HepG2 (cell line): ENCODE data around the gene NFKBIA. TPM values are rescaled to one million over a fixed set of nuclear protein-coding genes. Genes with fewer than 3 reads are reported as not detected.

Experiments used
- ATAC-seq: fragments of 200-7000 bp; cut with Tn5 transposase; 3 replicates; pipeline ENCODE4 v1.9.1; 2020; ENCODE audit warnings: mild to moderate bottlenecking, moderate library complexity
- BruUV-seq: library from RNA; stranded (reverse); fragments of 400-500 nt; replicated peaks from 2 replicates; lab custom pipeline; 2021; lab: Mats Ljungman, UMichigan
- CTCF ChIA-PET: fragments of 300-600 bp; formaldehyde crosslinking; extraction: SDS; loops from one replicate; lab custom pipeline; 2021; ENCODE audit warnings: low total read pairs, inconsistent platforms, low intra/inter-chr PET ratio; lab: Yijun Ruan, JAX
- POLR2A ChIA-PET: fragments of 350-600 bp; sonication (Branson Sonifier 250); formaldehyde crosslinking; loops from one replicate; lab custom pipeline; 2020; ENCODE audit warnings: antibody characterized with exemption, inconsistent platforms; lab: Yijun Ruan, JAX
- DNase-seq: peaks from one replicate; pipeline ENCODE4 v3.0.0-alpha.2; 2015; ENCODE audit warnings: low spot score
- FAIRE-seq: peaks from 3 replicates; lab custom pipeline; 2011; peaks lifted over from hg19 to GRCh38; lab: Jason Lieb, UNC
- H2AFZ ChIP-seq: one replicate; pipeline ENCODE4 v1.6.1; 2011; ENCODE audit warnings: low read length, inconsistent platforms
- H3K27ac ChIP-seq: fragments of 300-600 bp; 3 replicates; pipeline ENCODE4 v1.8.0; 2011; ENCODE audit warnings: mixed run types, mild to moderate bottlenecking, mixed read lengths, low read length, inconsistent platforms; ENCODE audit not compliant: insufficient read depth; ENCODE audit errors: extremely low read length
- H3K27me3 ChIP-seq, 2 experiments: fragments of 200-600 bp in 1 of 2; 2 replicates in 1 of 2; 3 replicates in 1 of 2; pipeline versions ENCODE4 v1.6.0 to v1.8.0; 2011; ENCODE audit warnings: low read length in 2 of 2, mild to moderate bottlenecking in 2 of 2, moderate library complexity in 2 of 2, inconsistent platforms in 1 of 2; ENCODE audit not compliant: insufficient read depth in 2 of 2, control insufficient read depth in 1 of 2
- H3K36me3 ChIP-seq, 2 experiments: fragments of 200-600 bp in 1 of 2; replicated peaks in 1 of 2; 2 replicates in 1 of 2; 3 replicates in 1 of 2; pipeline versions ENCODE4 v1.5.1 to v1.8.0; 2011; ENCODE audit warnings: low read length in 2 of 2, inconsistent platforms in 1 of 2; ENCODE audit not compliant: insufficient read depth in 2 of 2, control insufficient read depth in 1 of 2
- H3K4me1 ChIP-seq: 2 replicates; pipeline ENCODE4 v1.5.1; 2012; ENCODE audit warnings: low read length, inconsistent platforms; ENCODE audit not compliant: insufficient read depth
- H3K4me2 ChIP-seq: 2 replicates; pipeline ENCODE4 v1.6.0; 2011; ENCODE audit warnings: low read depth, low read length, inconsistent platforms
- H3K4me3 ChIP-seq, 3 experiments: fragments of 200-600 bp in 1 of 3; sonication (generic), shearing (Covaris generic) in 1 of 3; replicated peaks in 1 of 3; 2 replicates each; pipeline ENCODE4 v1.5.1; 2011 to 2016; ENCODE audit warnings: low read length in 3 of 3, inconsistent platforms in 2 of 3, low read depth in 2 of 3, mild to moderate bottlenecking in 2 of 3, control low read depth in 1 of 3, mixed read lengths in 1 of 3; ENCODE audit not compliant: insufficient read depth in 1 of 3
- H3K79me2 ChIP-seq: one replicate; pipeline ENCODE4 v1.6.1; 2011; ENCODE audit warnings: low read length, inconsistent platforms; ENCODE audit not compliant: insufficient read depth
- H3K9ac ChIP-seq: 2 replicates; pipeline ENCODE4 v1.6.0; 2011; ENCODE audit warnings: mild to moderate bottlenecking, low read depth, low read length, inconsistent platforms; ENCODE audit not compliant: insufficient read depth
- H3K9me3 ChIP-seq: 2 replicates; pipeline ENCODE4 v1.5.1; 2012; ENCODE audit warnings: mild to moderate bottlenecking, low read length
- H4K20me1 ChIP-seq: 2 replicates; pipeline ENCODE4 v1.6.0; 2011; ENCODE audit warnings: inconsistent platforms, mild to moderate bottlenecking, low read length, moderate library complexity; ENCODE audit not compliant: insufficient read depth
- DDIT3 ChIP-seq: sonication (generic); formaldehyde crosslinking; IDR thresholded peaks from 2 replicates; pipeline ENCODE4 v1.4.0; 2020; ENCODE audit warnings: mild to moderate bottlenecking, missing genetic modification reagents
- ETV5 ChIP-seq: IDR thresholded peaks from 2 replicates; pipeline ENCODE4 v1.6.1; 2018; ENCODE audit warnings: missing biosample characterization, missing genetic modification reagents, inconsistent platforms, borderline replicate concordance
- HOXA3 ChIP-seq: sonication (generic); formaldehyde crosslinking; IDR thresholded peaks from 2 replicates; pipeline ENCODE4 v1.5.0; 2020; ENCODE audit warnings: missing genetic modification reagents
- RNF219 ChIP-seq: sonication (generic); formaldehyde crosslinking; IDR thresholded peaks from 2 replicates; pipeline ENCODE4 v1.5.0; 2020; ENCODE audit warnings: mild to moderate bottlenecking, missing genetic modification reagents
- TBX2 ChIP-seq: sonication (generic); formaldehyde crosslinking; IDR thresholded peaks from 2 replicates; pipeline ENCODE4 v1.5.0; 2020; ENCODE audit warnings: missing genetic modification reagents, mild to moderate bottlenecking, borderline replicate concordance
- THAP7 ChIP-seq: sonication (generic); formaldehyde crosslinking; IDR thresholded peaks from 2 replicates; pipeline ENCODE4 v1.8.1; 2023; ENCODE audit warnings: mild to moderate bottlenecking, missing genetic modification reagents
- ZC3H4 ChIP-seq: sonication (generic); formaldehyde crosslinking; IDR thresholded peaks from 2 replicates; pipeline ENCODE4 v1.4.0; 2020; ENCODE audit warnings: missing genetic modification reagents, borderline replicate concordance
- ZNF121 ChIP-seq: sonication (generic); formaldehyde crosslinking; IDR thresholded peaks from 2 replicates; pipeline ENCODE4 v1.5.0; 2020; ENCODE audit warnings: mild to moderate bottlenecking, missing genetic modification reagents
- ZNF335 ChIP-seq: sonication (generic); formaldehyde crosslinking; IDR thresholded peaks from 2 replicates; pipeline ENCODE4 v1.4.0; 2020; ENCODE audit warnings: missing genetic modification reagents
- ZSCAN25 ChIP-seq: sonication (generic); formaldehyde crosslinking; IDR thresholded peaks from 2 replicates; pipeline ENCODE4 v1.8.0; 2022; ENCODE audit warnings: mild to moderate bottlenecking, missing genetic modification reagents
- WGBS: methylation state at CpG from one replicate; pipeline ENCODE4 v1.1.6; 2017; ENCODE audit warnings: low lambda C conversion rate; 5-methylcytosine and 5-hydroxymethylcytosine counted together
- in situ Hi-C: cut with HindIII; loops from 2 replicates; pipeline ENCODE4 v1.10.0; 2017; ENCODE audit warnings: low pct_unique_long_range_greater_than_20kb; ENCODE audit not compliant: extremely low pct_ligation_motif_present
- intact Hi-C: fragments of 100-400 bp; cut with micrococcal nuclease; formaldehyde crosslinking; loops from one replicate; pipeline ENCODE4 v1.10.0; 2022; ENCODE audit not compliant: unreplicated experiment
- polyA plus RNA-seq, 8 experiments: library from polyadenylated mRNA; depleted of rRNA in 3 of 8; stranded (reverse) in 7 of 8; unstranded in 1 of 8; fragments of >200 nt; fragmentation: Illumina TruSeq in 4 of 8; extraction: Trizol in 4 of 8; gene quantifications; 2 replicates each; pipeline versions ENCODE4 v1.2.1 to v1.2.3, GENCODE V29; 2011 to 2016; ENCODE audit warnings: low read depth in 4 of 8, missing spikeins in 1 of 8, mixed read lengths in 1 of 8; ENCODE audit not compliant: insufficient read depth in 1 of 8
- total RNA-seq, 5 experiments: library from RNA; depleted of rRNA; stranded (reverse); fragments of >200 nt; fragmentation: Illumina TruSeq; extraction: Trizol; gene quantifications; 2 replicates each; pipeline ENCODE4 v1.2.3, GENCODE V29; 2016; ENCODE audit warnings: low read depth in 1 of 5

NFKBIA gene
- total and polyA plus RNA-seq, 2 of the 13 experiments (the other 11 are each of a cell fraction or from before 2014, with no cell fraction given): 197 to 319 TPM

- H3K9me3 ChIP-seq: no peaks in the 10 kb centered on the region
- in situ Hi-C loops: no loop called here
- FAIRE-seq (no peak), DNase-seq (no peak), ATAC-seq (no peak)
- no peaks in the 10 kb centered on the region for H3K36me3 ChIP-seq
- no peak overlapping the region for H3K9ac ChIP-seq
- BruUV-seq: no TSS peak
- H4K20me1 ChIP-seq: no peaks in the 10 kb centered on the region
- no peak overlapping the region for H2AFZ ChIP-seq
- intact Hi-C loops: no loop called here
- CTCF ChIA-PET: no interaction called here
- no peak overlapping the region for H3K4me3 ChIP-seq
- POLR2A ChIA-PET: interaction anchor here (1.3 kb wide), 2 partner anchors 25 to 37 kb away, joined by 3 read pairs; no protein-coding TSS in a partner anchor
- H3K4me1 ChIP-seq: peaks cover 43% of the 10 kb centered on the region
- no peaks in the 10 kb centered on the region for H3K79me2 ChIP-seq
- no peaks in the 10 kb centered on the region for H3K27me3 ChIP-seq
- 73% methylated on average over 9 of the region's 9 CpGs for WGBS
- no peak overlapping the region for H3K27ac ChIP-seq
- peak; percentile 70 for TF ChIP-seq ZNF121 (CRISPR knock-in tag)
- no peak for TF ChIP-seq RNF219 (CRISPR knock-in tag)
- no peak overlapping the region for H3K4me2 ChIP-seq
These were observed 25.9 kb downstream of the NFKBIA start for GRCh38 chr14:35378425-35379233.

GRCh38 chr14:35375558-35376025 lies 29.0 kb downstream of the NFKBIA start:
- no peaks in the 10 kb centered on the region for H3K79me2 ChIP-seq
- peaks cover 48% of the 10 kb centered on the region for H3K4me1 ChIP-seq
- in situ Hi-C loops: no loop called here
- peaks cover 9% of the 10 kb centered on the region for H3K9me3 ChIP-seq
- intact Hi-C loops: no loop called here
- ChIA-PET CTCF (no interaction called here), POLR2A (interaction anchor here (0.7 to 4.6 kb wide), 13 partner anchors 9 to 220 kb away, joined by 3 to 83 read pairs (median 8); partner anchors contain the start of genes NFKBIA and PSMA6)
- ATAC-seq (peak; percentile 43), DNase-seq (no peak), FAIRE-seq (peak; percentile 26)
- no peaks in the 10 kb centered on the region for H4K20me1 ChIP-seq
- H2AFZ ChIP-seq: no peak overlapping the region
- 58% methylated on average over 7 of the region's 7 CpGs for WGBS
- no peak overlapping the region for H3K9ac ChIP-seq
- no peaks in the 10 kb centered on the region for H3K27me3 ChIP-seq
- no peak overlapping the region for H3K27ac ChIP-seq
- BruUV-seq: no TSS peak
- no peak overlapping the region for H3K4me3 ChIP-seq
- H3K36me3 ChIP-seq: no peaks in the 10 kb centered on the region
- peak overlapping the region; percentile 29 for H3K4me2 ChIP-seq
- TF ChIP-seq HOXA3 (CRISPR knock-in tag) (0 out of 2 replicates have a peak, but pooled peaks have one; percentile 30), ZC3H4 (CRISPR knock-in tag) (no peak), ZNF335 (CRISPR knock-in tag) (no peak), ZSCAN25 (CRISPR knock-in tag) (0 out of 2 replicates have a peak, but pooled peaks have one; percentile 38), DDIT3 (CRISPR knock-in tag) (no peak), THAP7 (CRISPR knock-in tag) (no peak), TBX2 (CRISPR knock-in tag) (0 out of 2 replicates have a peak, but pooled peaks have one; percentile 23), ETV5 (CRISPR knock-in tag) (0 out of 2 replicates have a peak, but pooled peaks have one; percentile 14)
